ENCODE results near the gene SMC1B.

Gene SMC1B

GRCh38 chr22:45318558-45319323, 94.7 kb downstream of the SMC1B start:
- DNase-seq (ENCODE audit: low read depth): peak; percentile 14

GRCh38 chr22:45318168-45318557, 95.2 kb downstream of the SMC1B start:
- DNase-seq (ENCODE audit: low read depth): peak; percentile 25

GRCh38 chr22:45317551-45318167, 95.7 kb downstream of the SMC1B start:
- DNase-seq (ENCODE audit: low read depth): no peak

- no peak for DNase-seq (ENCODE audit: low read depth)
Observed at GRCh38 chr22:45316796-45317526, 96.4 kb downstream of the SMC1B start.

GRCh38 chr22:45314786-45315185, 98.6 kb downstream of the SMC1B start:
- DNase-seq (ENCODE audit: low read depth): no peak

- no peak for DNase-seq (ENCODE audit: low read depth)
Observed at GRCh38 chr22:45314054-45314721, 99.2 kb downstream of the SMC1B start.

- DNase-seq (ENCODE audit: low read depth): no peak
Observed at GRCh38 chr22:45312856-45313255, 100.5 kb downstream of the SMC1B start.

GRCh38 chr22:45312415-45312814, 101.0 kb downstream of the SMC1B start:
- DNase-seq (ENCODE audit: low read depth): no peak

GRCh38 chr22:45310977-45311531, 102.3 kb downstream of the SMC1B start:
- no peak for DNase-seq (ENCODE audit: low read depth)

- DNase-seq (ENCODE audit: low read depth): no peak
Observed at GRCh38 chr22:45310331-45310976, 102.9 kb downstream of the SMC1B start.

- DNase-seq (ENCODE audit: low read depth): peak; percentile 55
Observed at GRCh38 chr22:45309422-45310227, 103.8 kb downstream of the SMC1B start, which contains the start of gene FAM118A. TSS of gene FAM118A (plus strand) at chr22:45309934. CDS start at chr22:45322380, 12,446 bp downstream.

GRCh38 chr22:45308957-45309421, 104.4 kb downstream of the SMC1B start:
- no peak for DNase-seq (ENCODE audit: low read depth)

GRCh38 chr22:45308391-45308956, 104.9 kb downstream of the SMC1B start:
- no peak for DNase-seq (ENCODE audit: low read depth)

- no peak for DNase-seq (ENCODE audit: low read depth)
Observed at GRCh38 chr22:45306139-45306538, 107.3 kb downstream of the SMC1B start.

- DNase-seq (ENCODE audit: low read depth): no peak
Observed at GRCh38 chr22:45305456-45306075, 107.8 kb downstream of the SMC1B start.

- DNase-seq (ENCODE audit: low read depth): no peak
Observed at GRCh38 chr22:45304971-45305370, 108.4 kb downstream of the SMC1B start.

GRCh38 chr22:45303181-45303580, 110.2 kb downstream of the SMC1B start:
- DNase-seq (ENCODE audit: low read depth): no peak

- no peak for DNase-seq (ENCODE audit: low read depth)
Observed at GRCh38 chr22:45302751-45303150, 110.6 kb downstream of the SMC1B start.

GRCh38 chr22:45298934-45299505, 114.4 kb downstream of the SMC1B start:
- no peak for DNase-seq (ENCODE audit: low read depth)

Measured in HS-5 (cell line).